Stimulated activated CD8-positive, alpha-beta memory T cell treated with anti-CD3 and anti-CD28 coated beads, Interleukin-2, amount 100 ng/mL, for 1 hour (primary cell): Measurements from ENCODE around the gene CACNA1G.

Experiments
- DNase-seq, 2 donors: peaks; one replicate each; pipeline ENCODE4 v3.0.0-alpha.2; 2020; ENCODE audit warnings: low read depth in 2 of 2

The CACNA1G gene

DNA sequence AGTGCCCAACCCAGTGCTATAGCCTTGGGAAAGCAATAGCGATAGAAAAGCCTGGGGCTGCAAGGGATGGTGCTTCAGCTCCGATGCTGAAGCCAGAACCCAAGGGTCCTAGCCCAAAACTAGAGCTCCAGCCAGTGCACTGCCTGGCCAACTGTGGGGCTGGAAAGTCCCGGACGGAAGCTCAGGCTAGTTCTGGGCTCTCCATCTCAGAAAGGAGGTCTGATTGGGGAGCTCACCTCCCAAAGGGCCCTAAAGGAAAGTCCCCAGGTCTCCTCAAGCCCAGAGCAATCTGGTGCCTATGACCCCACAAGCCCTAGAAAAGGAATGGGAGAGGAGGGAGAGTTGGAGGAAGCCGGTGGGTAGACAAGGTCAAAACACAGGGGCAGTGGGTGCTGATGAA is 72.1 kb downstream of the CACNA1G start:
- no peak for DNase-seq

GRCh38 chr17:50633683-50634082 is 73.2 kb downstream of the CACNA1G start:
- no peak for DNase-seq

GRCh38 chr17:50634224-50634914 is 73.9 kb downstream of the CACNA1G start, which contains the start of gene ABCC3:
Gene ABCC3 (plus strand): TSS chr17:50634881. CDS start chr17:50634937, 56 bp downstream.
- no peak for DNase-seq

- no peak for DNase-seq
Observed at GRCh38 chr17:50634915-50635731, 74.6 kb downstream of the CACNA1G start.

- no peak for DNase-seq
Observed at GRCh38 chr17:50635732-50635981, 75.1 kb downstream of the CACNA1G start.

DNA sequence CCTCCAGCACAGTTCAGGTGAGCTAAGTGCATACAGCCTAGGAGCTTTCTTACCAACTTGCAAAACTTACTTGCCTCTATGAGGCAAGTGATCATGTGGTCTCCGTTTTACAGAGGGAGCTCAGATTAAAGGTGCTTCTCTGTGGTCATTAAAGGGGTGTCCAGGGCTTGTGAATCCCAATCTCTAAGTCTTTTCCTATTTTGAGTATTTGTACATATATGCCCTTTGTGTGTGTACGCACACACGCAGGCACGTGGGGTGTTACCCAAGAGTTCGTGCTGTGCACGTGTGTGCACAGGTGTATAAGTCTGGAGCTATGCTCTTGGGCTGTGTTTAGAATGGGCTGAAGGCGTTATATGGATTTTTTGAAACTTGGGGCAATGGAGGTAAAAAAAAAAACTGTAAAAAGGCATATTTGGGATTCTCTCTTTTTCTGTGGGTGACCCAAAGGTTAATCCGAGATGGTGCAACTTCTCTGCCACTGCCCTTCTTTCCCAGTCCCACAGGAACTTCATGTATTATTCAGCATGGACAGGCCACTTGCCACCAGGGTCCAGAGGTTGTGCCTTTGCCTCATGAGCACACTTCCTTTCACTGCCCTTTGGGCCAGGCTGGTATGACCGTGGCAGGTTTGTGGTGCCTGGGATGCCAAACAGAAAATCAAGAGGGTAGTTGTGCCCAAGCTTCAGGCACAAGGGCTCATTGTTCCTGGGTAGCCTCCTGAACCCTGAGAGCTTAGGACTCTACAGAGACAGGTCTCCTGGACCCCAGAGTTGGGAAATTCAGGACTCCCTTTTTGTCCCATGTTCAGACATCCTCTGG is 75.7 kb downstream of the CACNA1G start:
- DNase-seq: no peak

DNA sequence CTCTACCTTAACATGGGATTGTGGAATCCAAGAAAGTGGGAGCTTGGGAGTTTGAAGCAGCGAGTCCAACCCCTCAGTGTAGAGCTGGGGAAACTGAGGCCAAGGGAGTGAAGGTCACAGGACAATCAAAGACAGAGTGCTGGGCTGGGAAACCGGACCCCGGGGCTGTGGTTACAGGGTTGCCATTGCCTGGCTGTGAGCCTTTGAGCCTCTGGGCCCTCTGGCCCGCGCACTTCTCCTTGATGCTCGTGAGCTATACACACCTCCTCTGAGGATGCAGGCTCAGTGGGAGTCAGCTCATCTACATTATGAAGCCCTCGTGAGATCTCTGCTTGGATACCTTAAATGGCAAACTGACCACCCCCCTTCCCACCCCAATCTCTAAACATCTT is 76.3 kb downstream of the CACNA1G start:
- no peak for DNase-seq

GRCh38 chr17:50637829-50638605 is 77.5 kb downstream of the CACNA1G start:
- DNase-seq: no peak

- no peak for DNase-seq
Observed at GRCh38 chr17:50638606-50638965, 78.1 kb downstream of the CACNA1G start.

- DNase-seq: no peak
Observed at GRCh38 chr17:50638966-50639713, 78.6 kb downstream of the CACNA1G start.

DNA sequence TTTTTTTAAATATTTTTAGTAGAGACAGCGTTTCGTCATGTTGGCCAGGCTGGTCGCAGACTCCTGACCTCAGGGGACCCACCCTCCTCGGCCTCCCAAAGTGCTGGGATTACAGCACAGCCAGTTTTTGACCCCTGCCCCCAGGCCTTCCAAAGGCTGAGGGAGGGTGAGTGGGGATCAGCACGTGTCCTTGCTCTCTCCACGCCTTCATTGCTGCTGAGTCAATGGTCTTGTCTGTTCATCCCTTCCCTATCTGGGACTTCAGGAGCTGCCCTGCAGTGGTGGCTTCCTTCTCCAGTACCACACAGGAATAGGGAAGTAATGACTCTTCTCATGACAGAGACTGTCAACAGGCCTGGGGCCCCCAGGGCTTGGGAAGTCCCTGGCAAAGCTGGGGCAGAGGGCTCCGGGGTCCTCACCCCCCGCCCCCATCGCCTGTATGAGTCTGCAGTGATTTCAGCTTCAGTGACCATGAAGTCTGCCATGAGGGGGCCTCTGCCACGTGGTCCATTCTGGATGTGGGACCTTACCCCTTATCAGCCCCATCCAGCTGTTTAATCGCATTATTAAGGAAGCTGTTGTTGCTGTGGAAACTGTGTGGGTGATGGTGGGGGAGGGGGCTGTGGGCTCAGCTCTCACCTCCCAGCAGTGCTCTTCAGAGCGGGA is 80.3 kb downstream of the CACNA1G start:
- no peak for DNase-seq

GRCh38 chr17:50641357-50641756 is 80.8 kb downstream of the CACNA1G start:
- no peak for DNase-seq

- DNase-seq: no peak
Observed at GRCh38 chr17:50642071-50642721, 81.7 kb downstream of the CACNA1G start.

- DNase-seq: no peak
Observed at GRCh38 chr17:50642722-50643656, 82.5 kb downstream of the CACNA1G start.

- DNase-seq: no peak
Observed at GRCh38 chr17:50645748-50646682, 85.5 kb downstream of the CACNA1G start.

DNA sequence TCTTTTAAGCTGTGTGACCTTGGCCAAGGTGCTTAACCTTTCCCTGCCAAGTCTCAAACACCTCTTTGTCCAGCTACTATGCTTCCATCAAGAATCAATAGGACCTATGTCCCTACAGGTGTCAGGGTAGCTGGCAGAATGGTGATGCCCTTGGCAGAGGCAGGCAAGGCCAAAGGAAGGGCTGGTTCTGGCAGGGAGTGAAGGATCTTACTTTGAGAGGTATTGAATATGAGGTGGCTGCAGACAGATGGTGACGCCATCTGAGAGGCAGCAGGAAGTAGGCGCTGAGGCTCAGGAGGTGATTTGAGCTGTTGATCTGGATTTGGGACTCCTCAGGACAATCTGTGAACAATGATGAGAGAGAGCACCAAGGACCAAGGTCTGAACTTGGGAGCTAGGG is 86.7 kb downstream of the CACNA1G start:
- DNase-seq: no peak

DNA sequence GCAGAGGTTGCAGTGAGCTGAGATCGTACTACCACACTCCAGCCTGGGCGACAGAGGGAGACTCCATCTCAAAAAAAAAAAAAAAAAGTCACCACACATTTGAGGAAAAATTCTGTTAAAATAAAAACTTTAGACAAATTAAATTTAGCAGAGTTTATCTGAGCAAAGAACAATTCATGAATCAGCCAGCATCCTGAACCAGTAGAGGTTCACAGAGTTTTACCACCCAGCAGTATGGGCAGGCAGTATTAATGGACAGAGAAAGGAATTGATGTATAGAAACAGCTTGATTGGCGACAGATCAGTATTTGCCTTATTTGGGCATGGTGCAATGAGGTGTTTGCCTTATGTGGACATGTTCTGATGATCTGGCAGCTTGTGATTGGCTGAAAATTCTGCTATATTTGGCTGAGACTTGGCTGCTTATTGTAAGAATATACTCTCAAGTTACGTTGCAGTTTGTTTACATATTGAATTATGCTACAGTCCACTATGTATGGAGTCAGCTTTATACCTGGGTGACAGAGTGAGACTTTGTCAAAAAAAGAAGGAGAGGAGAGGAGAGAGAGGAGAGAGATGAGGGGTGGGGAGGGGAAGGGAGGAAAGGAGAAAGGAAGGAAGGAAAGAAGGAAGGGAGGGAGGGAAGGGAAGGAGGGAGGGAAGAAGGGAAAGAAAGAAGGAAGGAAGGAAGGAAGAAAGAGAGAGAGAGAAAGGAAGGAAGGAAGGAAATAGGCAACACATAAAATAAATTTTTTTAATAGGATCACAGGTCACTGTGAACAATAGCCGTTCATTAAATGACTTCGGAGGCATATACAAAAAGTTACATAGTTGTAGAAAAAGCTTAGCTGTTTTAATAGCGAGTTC is 88.8 kb downstream of the CACNA1G start:
- no peak for DNase-seq
